SU-DHL-6 (cell line): Measurements from ENCODE around the gene CUZD1.

Source experiments
- CTCF ChIP-seq: fragments of 200-600 bp; sonication (generic); IDR thresholded peaks from one replicate; pipeline ENCODE4 v1.5.1; 2017; ENCODE audit warnings: antibody characterized with exemption, mild to moderate bottlenecking, low read length, moderate library complexity; ENCODE audit not compliant: insufficient read depth, poor library complexity, severe bottlenecking
- EZH2phosphoT487 ChIP-seq: fragments of 200-600 bp; sonication (generic), shearing (Covaris generic); conservative IDR thresholded peaks from 2 replicates; pipeline ENCODE4 v1.6.1; 2018; ENCODE audit warnings: mild to moderate bottlenecking, antibody characterized with exemption, low read length, moderate library complexity, mixed read lengths

GRCh38 chr10:122875843-122876466 lies 30.3 kb upstream of the CUZD1 start:
- no peak for TF ChIP-seq CTCF
- TF ChIP-seq EZH2phosphoT487 = no peak
